Common myeloid progenitor, CD34-positive (primary cell): Measurements from ENCODE around the gene DAPK1.

Source experiments
- CTCF ChIA-PET: fragments of 350-600 bp; sonication (Branson Sonifier 250); formaldehyde crosslinking; loops from one replicate; lab custom pipeline; 2021; ENCODE audit warnings: antibody characterized with exemption; lab: Charles Lee
- POLR2A ChIA-PET: fragments of 350-600 bp; sonication (Branson Sonifier 250); formaldehyde crosslinking; loops from one replicate; lab custom pipeline; 2021; ENCODE audit warnings: antibody characterized with exemption; lab: Charles Lee
- DNase-seq, 3 donors: peaks; one replicate each; pipeline versions ENCODE4 v3.0.0 to v3.0.0-alpha.2; 2013
- H3K27ac ChIP-seq, 2 experiments: 1 replicate in 1 of 2; 2 replicates in 1 of 2; pipeline ENCODE4 v1.7.0; 2013; ENCODE audit warnings: inconsistent platforms in 2 of 2, low read length in 2 of 2, mild to moderate bottlenecking in 2 of 2, low read depth in 1 of 2, moderate library complexity in 1 of 2; ENCODE audit not compliant: severe bottlenecking in 2 of 2, insufficient read depth in 1 of 2, poor library complexity in 1 of 2
- H3K27me3 ChIP-seq, 5 experiments: replicated peaks in 2 of 5; 1 replicate in 3 of 5; 2 replicates in 2 of 5; pipeline versions ENCODE4 v1.6.1 to v1.7.0; 2013; ENCODE audit warnings: low read length in 4 of 5, mild to moderate bottlenecking in 2 of 5, moderate library complexity in 2 of 5, inconsistent platforms in 1 of 5; ENCODE audit not compliant: insufficient read depth in 5 of 5, control insufficient read depth in 4 of 5
- H3K36me3 ChIP-seq, 4 experiments: 1 replicate in 2 of 4; 2 replicates in 2 of 4; pipeline versions ENCODE4 v1.6.1 to v1.7.0; 2013; ENCODE audit warnings: low read length in 3 of 4, control low read depth in 1 of 4, mild to moderate bottlenecking in 1 of 4; ENCODE audit not compliant: control insufficient read depth in 4 of 4, insufficient read depth in 4 of 4
- H3K4me1 ChIP-seq, 4 experiments: 1 replicate in 3 of 4; 2 replicates in 1 of 4; pipeline versions ENCODE4 v1.6.1 to v1.7.1; 2013; ENCODE audit warnings: low read length in 3 of 4, mild to moderate bottlenecking in 3 of 4, control low read depth in 1 of 4, inconsistent platforms in 1 of 4, moderate library complexity in 1 of 4; ENCODE audit not compliant: control insufficient read depth in 4 of 4, insufficient read depth in 4 of 4; ENCODE audit errors: control extremely low read depth in 1 of 4
- H3K4me3 ChIP-seq, 7 experiments: 1 replicate in 4 of 7; 2 replicates in 3 of 7; pipeline versions ENCODE4 v1.5.1 to v1.7.0; 2013; ENCODE audit warnings: mild to moderate bottlenecking in 7 of 7, low read length in 6 of 7, moderate library complexity in 6 of 7, inconsistent platforms in 2 of 7, low read depth in 2 of 7, control low read depth in 1 of 7; ENCODE audit not compliant: insufficient read depth in 4 of 7, control insufficient read depth in 1 of 7; ENCODE audit errors: extremely low read depth in 1 of 7
- H3K9me3 ChIP-seq, 5 experiments: 1 replicate in 4 of 5; 2 replicates in 1 of 5; pipeline versions ENCODE4 v1.6.1 to v1.7.1; 2013; ENCODE audit warnings: low read length in 4 of 5, mild to moderate bottlenecking in 2 of 5, inconsistent platforms in 1 of 5, low read depth in 1 of 5, moderate library complexity in 1 of 5; ENCODE audit not compliant: control insufficient read depth in 4 of 5, insufficient read depth in 2 of 5; ENCODE audit errors: control extremely low read depth in 1 of 5
- WGBS: methylation state at CpG from one replicate; pipeline ENCODE4 v1.1.5; 2013; ENCODE audit not compliant: insufficient coverage; 5-methylcytosine and 5-hydroxymethylcytosine counted together

Gene DAPK1

DNA sequence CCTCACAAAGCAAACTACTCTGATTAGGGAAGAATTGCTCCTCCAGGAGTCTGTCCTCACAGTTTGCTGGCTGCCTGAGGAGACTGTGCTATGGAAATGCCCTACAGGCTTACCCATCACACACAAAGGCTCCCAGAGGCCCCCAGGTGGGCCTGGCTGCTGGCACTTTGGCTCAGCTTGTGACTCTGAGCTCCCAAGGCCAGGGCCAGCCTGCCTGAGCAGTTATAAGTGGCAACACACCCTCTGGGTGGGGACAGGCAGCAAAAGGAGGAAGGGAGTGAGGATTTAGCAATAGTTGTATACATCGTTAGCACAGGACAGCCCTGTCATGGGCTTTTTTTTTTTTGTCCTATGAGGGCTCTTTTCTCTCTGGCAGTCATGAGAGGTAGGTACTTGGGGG is 103.5 kb downstream of the DAPK1 start:
- WGBS = no CpG with 5 or more reads among the region's 1 CpG
- no peaks in the 10 kb centered on the region for H3K27me3 ChIP-seq
- DNase-seq = peak in 2 of 3 donors; percentile 59 to 66
- peaks cover 10 to 84% (median 75%) of the 10 kb centered on the region in 4 experiments for H3K4me1 ChIP-seq
- POLR2A ChIA-PET = interaction anchor here (0.7 kb wide), 1 partner anchor 60 kb away, joined by 4 read pairs; no protein-coding TSS in a partner anchor
- peaks cover 0 to 11% (median 4%) of the 10 kb centered on the region in 4 experiments for H3K36me3 ChIP-seq
- H3K4me3 ChIP-seq = no peak overlapping the region
- H3K27ac ChIP-seq = peak overlapping the region; percentile 11 to 19
- no peaks in the 10 kb centered on the region for H3K9me3 ChIP-seq
- CTCF ChIA-PET = interaction anchor here (0.8 to 1.5 kb wide), 6 partner anchors 8 to 102 kb away, joined by 3 to 9 read pairs (median 4); no protein-coding TSS in a partner anchor

DNA sequence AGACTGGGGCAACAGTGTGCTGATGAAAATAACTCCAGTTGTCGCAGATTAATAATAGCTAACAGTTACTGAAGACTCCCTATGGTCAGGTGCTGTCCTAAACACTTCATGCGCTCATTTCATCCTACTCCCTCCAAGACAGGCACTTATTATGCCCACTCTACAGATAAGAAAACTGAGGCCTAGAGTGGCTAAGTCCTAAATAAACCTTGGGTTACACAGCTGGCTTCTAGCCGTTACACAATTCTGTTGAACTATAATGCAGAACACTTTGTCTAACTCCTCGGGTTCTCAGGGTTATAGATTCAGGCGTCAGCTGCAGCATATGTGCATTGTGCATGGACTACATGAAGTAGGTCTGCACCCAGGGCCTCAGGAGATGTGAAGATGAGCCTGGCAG is 103.9 kb downstream of the DAPK1 start:
- Histone ChIP-seq H3K27ac (peak overlapping the region in 1 of 2 experiments; percentile 3), H3K4me1 (peaks cover 10 to 84% (median 73%) of the 10 kb centered on the region in 4 experiments), H3K4me3 (no peak overlapping the region), H3K27me3 (no peaks in the 10 kb centered on the region), H3K9me3 (no peaks in the 10 kb centered on the region), H3K36me3 (peaks cover 0 to 11% (median 4%) of the 10 kb centered on the region in 4 experiments)
- ChIA-PET CTCF (interaction anchor here (0.9 to 1.2 kb wide), 5 partner anchors 10 to 102 kb away, joined by 3 to 5 read pairs (median 3); no protein-coding TSS in a partner anchor), POLR2A (no interaction called here)
- WGBS = 96% methylated on average over 5 of the region's 5 CpGs
- no peak for DNase-seq

- Histone ChIP-seq H3K9me3 (peaks cover 0 to 9% (median 5%) of the 10 kb centered on the region in 5 experiments), H3K4me1 (peaks cover 10 to 82% (median 65%) of the 10 kb centered on the region in 4 experiments), H3K36me3 (peaks cover 1 to 25% (median 13%) of the 10 kb centered on the region in 4 experiments), H3K4me3 (no peak overlapping the region), H3K27me3 (no peaks in the 10 kb centered on the region), H3K27ac (no peak overlapping the region)
- ChIA-PET CTCF (interaction anchor here (1.1 kb wide), 1 partner anchor 9 kb away, joined by 4 read pairs; no protein-coding TSS in a partner anchor), POLR2A (no interaction called here)
- DNase-seq = no peak
- 100% methylated on average over 6 of the region's 9 CpGs for WGBS
Measured at GRCh38 chr9:87602933-87603643, 105.4 kb downstream of the DAPK1 start.

- no peaks in the 10 kb centered on the region for H3K27me3 ChIP-seq
- POLR2A ChIA-PET = no interaction called here
- peak overlapping the region in 1 of 2 experiments; percentile 38 for H3K27ac ChIP-seq
- peak in 2 of 3 donors; percentile 24 to 31 for DNase-seq
- H3K4me3 ChIP-seq = no peak overlapping the region
- 67% methylated on average over 3 of the region's 7 CpGs for WGBS
- peaks cover 0 to 15% (median 5%) of the 10 kb centered on the region in 5 experiments for H3K9me3 ChIP-seq
- H3K36me3 ChIP-seq = peaks cover 2 to 33% (median 17%) of the 10 kb centered on the region in 4 experiments
- CTCF ChIA-PET = interaction anchor here (1.1 kb wide), 1 partner anchor 10 kb away, joined by 3 read pairs; no protein-coding TSS in a partner anchor
- H3K4me1 ChIP-seq = peaks cover 6 to 74% (median 61%) of the 10 kb centered on the region in 4 experiments
Measured at GRCh38 chr9:87603854-87604490, 106.3 kb downstream of the DAPK1 start.

DNA sequence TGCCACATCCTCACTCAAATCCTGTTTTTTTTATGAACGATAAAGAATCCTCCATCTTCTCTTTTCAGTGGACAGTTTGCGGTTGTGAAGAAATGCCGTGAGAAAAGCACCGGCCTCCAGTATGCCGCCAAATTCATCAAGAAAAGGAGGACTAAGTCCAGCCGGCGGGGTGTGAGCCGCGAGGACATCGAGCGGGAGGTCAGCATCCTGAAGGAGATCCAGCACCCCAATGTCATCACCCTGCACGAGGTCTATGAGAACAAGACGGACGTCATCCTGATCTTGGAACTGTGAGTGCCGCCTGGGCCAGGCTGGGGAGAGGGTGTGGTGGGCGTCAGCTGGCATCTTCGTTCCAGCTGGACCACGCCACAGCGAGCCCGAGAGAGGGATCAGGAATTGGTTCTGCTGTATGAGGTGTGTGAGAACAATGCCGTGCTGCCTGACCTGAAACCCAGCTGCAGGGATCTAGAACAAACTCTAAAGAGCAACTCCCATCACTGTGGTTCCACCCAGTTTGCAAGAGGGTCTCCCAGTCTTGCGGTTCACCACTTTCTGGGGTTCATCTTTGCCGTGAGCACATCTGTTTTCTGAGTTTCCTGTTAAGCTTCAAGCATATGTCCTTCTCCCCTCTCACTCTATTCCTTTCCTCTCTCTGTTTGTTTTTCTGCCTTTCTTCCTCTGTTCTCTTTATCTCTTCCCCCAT is 107.4 kb downstream of the DAPK1 start:
- Histone ChIP-seq H3K36me3 (peaks cover 2 to 43% (median 23%) of the 10 kb centered on the region in 4 experiments), H3K4me3 (peak overlapping the region in 1 of 7 experiments; percentile 42), H3K9me3 (peaks cover 0 to 15% (median 5%) of the 10 kb centered on the region in 5 experiments), H3K27ac (peak overlapping the region; percentile 0 to 52), H3K27me3 (no peaks in the 10 kb centered on the region), H3K4me1 (peaks cover 3 to 71% (median 58%) of the 10 kb centered on the region in 4 experiments)
- WGBS = 86% methylated on average over 22 of the region's 23 CpGs
- POLR2A ChIA-PET = interaction anchor here (0.6 kb wide), 1 partner anchor 64 kb away, joined by 3 read pairs; no protein-coding TSS in a partner anchor
- CTCF ChIA-PET = interaction anchor here (0.7 to 1.1 kb wide), 3 partner anchors 9 to 68 kb away, joined by 3 read pairs; no protein-coding TSS in a partner anchor
- peak; percentile 66 to 97 (median 97) for DNase-seq

- H3K9me3 ChIP-seq = peaks cover 0 to 15% (median 5%) of the 10 kb centered on the region in 5 experiments
- peak; percentile 22 to 79 (median 76) for DNase-seq
- ChIA-PET CTCF (interaction anchor here (0.7 kb wide), 1 partner anchor 68 kb away, joined by 3 read pairs; no protein-coding TSS in a partner anchor), POLR2A (no interaction called here)
- H3K27ac ChIP-seq = peak overlapping the region; percentile 52 to 58
- peak overlapping the region in 3 of 7 experiments; percentile 28 to 42 (median 41) for H3K4me3 ChIP-seq
- H3K4me1 ChIP-seq = peaks cover 3 to 66% (median 52%) of the 10 kb centered on the region in 4 experiments
- H3K27me3 ChIP-seq = no peaks in the 10 kb centered on the region
- peaks cover 8 to 49% (median 28%) of the 10 kb centered on the region in 4 experiments for H3K36me3 ChIP-seq
- 7% methylated on average over 9 of the region's 10 CpGs for WGBS
Measured at GRCh38 chr9:87605676-87606075, 108.0 kb downstream of the DAPK1 start.
